ENCODE measurements around the gene CDH23. TPM values are rescaled to one million over a fixed set of nuclear protein-coding genes. Genes with fewer than 3 reads are reported as not detected.

CDH23 gene
- total and polyA plus RNA-seq, 9 of the 15 experiments (the other 6 are each of a cell fraction or from before 2014, with no cell fraction given) = 0.18 to 1.2 (median 0.47) TPM

DNA sequence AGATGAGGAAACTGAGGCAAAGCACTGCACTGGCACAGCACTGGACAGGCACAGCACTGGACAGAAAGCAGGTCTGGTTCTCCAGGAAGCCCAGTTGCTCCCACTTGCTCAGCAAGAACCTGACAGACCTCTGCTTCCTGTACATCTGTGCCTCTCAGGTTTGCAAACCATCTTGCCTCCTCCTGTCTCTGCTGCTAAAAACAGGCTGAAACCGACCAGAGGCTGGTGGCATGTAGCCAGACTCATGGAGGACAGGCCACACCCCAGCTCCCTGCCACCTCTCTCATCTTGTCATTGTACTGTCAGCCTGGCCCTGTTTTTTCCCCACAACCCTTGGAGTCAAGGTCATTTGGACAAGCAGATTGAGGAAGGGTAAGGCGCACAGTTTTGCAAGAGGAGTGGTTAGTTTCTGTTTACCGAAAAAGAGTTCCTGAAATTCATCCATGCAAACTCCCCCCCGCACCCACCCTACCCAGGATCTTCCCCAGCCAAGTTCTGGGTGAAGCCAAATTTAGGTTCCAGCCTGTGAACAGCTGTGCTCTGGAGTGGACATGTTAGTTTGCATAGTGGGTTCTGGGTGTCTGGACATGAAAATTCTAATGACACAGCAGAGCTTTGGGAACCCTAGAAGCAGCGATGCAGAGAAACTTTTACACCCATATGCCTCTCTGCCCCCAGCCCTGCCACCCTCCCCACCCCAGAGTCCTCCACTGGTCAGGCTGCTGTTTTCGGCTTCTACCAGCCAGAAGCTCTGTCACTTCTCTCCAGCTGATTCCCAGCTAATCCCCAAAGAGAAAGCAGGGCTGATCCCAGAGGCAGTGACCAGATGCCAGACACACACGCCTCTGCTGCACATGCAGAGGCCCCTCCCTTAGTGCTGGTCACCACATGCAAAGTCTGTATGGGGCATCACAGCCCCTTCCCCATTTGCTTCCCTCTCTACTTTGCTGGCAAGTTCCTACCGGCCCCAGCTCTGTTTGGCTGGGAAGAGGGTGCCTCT is 331.3 kb downstream of the CDH23 start (continued):
- TF ChIP-seq, protein P1, sequence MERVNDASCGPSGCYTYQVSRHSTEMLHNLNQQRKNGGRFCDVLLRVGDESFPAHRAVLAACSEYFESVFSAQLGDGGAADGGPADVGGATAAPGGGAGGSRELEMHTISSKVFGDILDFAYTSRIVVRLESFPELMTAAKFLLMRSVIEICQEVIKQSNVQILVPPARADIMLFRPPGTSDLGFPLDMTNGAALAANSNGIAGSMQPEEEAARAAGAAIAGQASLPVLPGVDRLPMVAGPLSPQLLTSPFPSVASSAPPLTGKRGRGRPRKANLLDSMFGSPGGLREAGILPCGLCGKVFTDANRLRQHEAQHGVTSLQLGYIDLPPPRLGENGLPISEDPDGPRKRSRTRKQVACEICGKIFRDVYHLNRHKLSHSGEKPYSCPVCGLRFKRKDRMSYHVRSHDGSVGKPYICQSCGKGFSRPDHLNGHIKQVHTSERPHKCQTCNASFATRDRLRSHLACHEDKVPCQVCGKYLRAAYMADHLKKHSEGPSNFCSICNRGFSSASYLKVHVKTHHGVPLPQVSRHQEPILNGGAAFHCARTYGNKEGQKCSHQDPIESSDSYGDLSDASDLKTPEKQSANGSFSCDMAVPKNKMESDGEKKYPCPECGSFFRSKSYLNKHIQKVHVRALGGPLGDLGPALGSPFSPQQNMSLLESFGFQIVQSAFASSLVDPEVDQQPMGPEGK (CRISPR knock-in tag; IDR thresholded peaks at IDR 0.05; ENCODE audit: borderline replicate concordance) = no peak
- TF ChIP-seq MYNN (IDR thresholded peaks at IDR 0.05) (no peak), MYNN (CRISPR knock-in tag; IDR thresholded peaks at IDR 0.05) (no peak), CTBP1 (IDR thresholded peaks at IDR 0.05; ENCODE audit: borderline replicate concordance) (0 out of 2 replicates have a peak, but pooled peaks have one; percentile 33), SMARCA5 (IDR thresholded peaks at IDR 0.05) (peak; percentile 51; the same call in 1 of the 2 replicates), MCM5 (IDR thresholded peaks at IDR 0.05; ENCODE audit: low read depth) (no peak), PYGO2 (tag; IDR thresholded peaks at IDR 0.05) (no peak), EP400 (IDR thresholded peaks at IDR 0.05) (no peak), MECOM (CRISPR knock-in tag; IDR thresholded peaks at IDR 0.05) (no peak), SAP30 (IDR thresholded peaks at IDR 0.05; ENCODE audit: borderline replicate concordance, insufficient read depth, low read depth, low read length, poor library complexity, severe bottlenecking) (no peak), EZH2 (IDR thresholded peaks at IDR 0.05; ENCODE audit: borderline replicate concordance, low read depth, low read length) (no peak)
- TF ChIP-seq, protein P2, sequence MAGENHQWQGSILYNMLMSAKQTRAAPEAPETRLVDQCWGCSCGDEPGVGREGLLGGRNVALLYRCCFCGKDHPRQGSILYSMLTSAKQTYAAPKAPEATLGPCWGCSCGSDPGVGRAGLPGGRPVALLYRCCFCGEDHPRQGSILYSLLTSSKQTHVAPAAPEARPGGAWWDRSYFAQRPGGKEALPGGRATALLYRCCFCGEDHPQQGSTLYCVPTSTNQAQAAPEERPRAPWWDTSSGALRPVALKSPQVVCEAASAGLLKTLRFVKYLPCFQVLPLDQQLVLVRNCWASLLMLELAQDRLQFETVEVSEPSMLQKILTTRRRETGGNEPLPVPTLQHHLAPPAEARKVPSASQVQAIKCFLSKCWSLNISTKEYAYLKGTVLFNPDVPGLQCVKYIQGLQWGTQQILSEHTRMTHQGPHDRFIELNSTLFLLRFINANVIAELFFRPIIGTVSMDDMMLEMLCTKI (IDR thresholded peaks at IDR 0.05; ENCODE audit: partially characterized antibody) = no peak
- TF ChIP-seq, protein P3, sequence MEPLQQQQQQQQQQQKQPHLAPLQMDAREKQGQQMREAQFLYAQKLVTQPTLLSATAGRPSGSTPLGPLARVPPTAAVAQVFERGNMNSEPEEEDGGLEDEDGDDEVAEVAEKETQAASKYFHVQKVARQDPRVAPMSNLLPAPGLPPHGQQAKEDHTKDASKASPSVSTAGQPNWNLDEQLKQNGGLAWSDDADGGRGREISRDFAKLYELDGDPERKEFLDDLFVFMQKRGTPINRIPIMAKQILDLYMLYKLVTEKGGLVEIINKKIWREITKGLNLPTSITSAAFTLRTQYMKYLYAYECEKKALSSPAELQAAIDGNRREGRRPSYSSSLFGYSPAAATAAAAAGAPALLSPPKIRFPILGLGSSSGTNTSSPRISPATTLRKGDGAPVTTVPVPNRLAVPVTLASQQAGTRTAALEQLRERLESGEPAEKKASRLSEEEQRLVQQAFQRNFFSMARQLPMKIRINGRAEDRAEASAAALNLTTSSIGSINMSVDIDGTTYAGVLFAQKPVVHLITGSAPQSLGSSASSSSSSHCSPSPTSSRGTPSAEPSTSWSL (CRISPR knock-in tag; IDR thresholded peaks at IDR 0.05; ENCODE audit: borderline replicate concordance) = no peak
- TF ChIP-seq, protein P4, sequence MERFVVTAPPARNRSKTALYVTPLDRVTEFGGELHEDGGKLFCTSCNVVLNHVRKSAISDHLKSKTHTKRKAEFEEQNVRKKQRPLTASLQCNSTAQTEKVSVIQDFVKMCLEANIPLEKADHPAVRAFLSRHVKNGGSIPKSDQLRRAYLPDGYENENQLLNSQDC (CRISPR knock-in tag; IDR thresholded peaks at IDR 0.05) = no peak
- TF ChIP-seq, protein P5, sequence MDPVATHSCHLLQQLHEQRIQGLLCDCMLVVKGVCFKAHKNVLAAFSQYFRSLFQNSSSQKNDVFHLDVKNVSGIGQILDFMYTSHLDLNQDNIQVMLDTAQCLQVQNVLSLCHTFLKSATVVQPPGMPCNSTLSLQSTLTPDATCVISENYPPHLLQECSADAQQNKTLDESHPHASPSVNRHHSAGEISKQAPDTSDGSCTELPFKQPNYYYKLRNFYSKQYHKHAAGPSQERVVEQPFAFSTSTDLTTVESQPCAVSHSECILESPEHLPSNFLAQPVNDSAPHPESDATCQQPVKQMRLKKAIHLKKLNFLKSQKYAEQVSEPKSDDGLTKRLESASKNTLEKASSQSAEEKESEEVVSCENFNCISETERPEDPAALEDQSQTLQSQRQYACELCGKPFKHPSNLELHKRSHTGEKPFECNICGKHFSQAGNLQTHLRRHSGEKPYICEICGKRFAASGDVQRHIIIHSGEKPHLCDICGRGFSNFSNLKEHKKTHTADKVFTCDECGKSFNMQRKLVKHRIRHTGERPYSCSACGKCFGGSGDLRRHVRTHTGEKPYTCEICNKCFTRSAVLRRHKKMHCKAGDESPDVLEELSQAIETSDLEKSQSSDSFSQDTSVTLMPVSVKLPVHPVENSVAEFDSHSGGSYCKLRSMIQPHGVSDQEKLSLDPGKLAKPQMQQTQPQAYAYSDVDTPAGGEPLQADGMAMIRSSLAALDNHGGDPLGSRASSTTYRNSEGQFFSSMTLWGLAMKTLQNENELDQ (CRISPR knock-in tag; IDR thresholded peaks at IDR 0.05; ENCODE audit: borderline replicate concordance) = no peak
- TF ChIP-seq, protein P6, sequence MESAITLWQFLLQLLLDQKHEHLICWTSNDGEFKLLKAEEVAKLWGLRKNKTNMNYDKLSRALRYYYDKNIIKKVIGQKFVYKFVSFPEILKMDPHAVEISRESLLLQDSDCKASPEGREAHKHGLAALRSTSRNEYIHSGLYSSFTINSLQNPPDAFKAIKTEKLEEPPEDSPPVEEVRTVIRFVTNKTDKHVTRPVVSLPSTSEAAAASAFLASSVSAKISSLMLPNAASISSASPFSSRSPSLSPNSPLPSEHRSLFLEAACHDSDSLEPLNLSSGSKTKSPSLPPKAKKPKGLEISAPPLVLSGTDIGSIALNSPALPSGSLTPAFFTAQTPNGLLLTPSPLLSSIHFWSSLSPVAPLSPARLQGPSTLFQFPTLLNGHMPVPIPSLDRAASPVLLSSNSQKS (CRISPR knock-in tag; IDR thresholded peaks at IDR 0.05) = no peak
